ENCODE measurements around the gene CNTFR. TPM values are rescaled to one million over a fixed set of nuclear protein-coding genes. Genes with fewer than 3 reads are reported as not detected.

CNTFR gene
- total and polyA plus RNA-seq, 4 donors, result 0.75 to 3.3 (median 2.0) TPM

DNA sequence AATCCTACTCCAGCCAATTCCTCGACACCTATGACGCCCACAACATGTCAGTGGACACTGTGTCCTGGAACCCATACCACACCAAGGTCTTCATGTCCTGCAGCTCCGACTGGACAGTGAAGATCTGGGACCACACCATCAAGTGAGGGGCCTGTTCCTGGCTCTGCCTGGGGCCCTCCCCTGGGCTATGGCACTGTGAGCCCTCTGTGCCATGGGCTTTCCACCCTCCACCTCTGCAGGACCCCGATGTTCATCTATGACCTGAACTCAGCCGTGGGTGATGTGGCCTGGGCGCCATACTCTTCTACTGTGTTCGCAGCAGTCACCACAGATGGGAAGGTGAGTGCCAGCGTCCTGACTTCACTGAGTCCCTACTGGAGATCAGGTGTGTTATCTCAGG lies 75.1 kb downstream of the CNTFR start:
- Histone ChIP-seq H3K4me3 (ENCODE audit: low read depth in 1 of 3, low read length in 3 of 3) (no peak overlapping the region), H3K27me3 (ENCODE audit: control insufficient read depth in 4 of 4, insufficient read depth in 4 of 4, low read length in 3 of 4) (no peaks in the 10 kb centered on the region), H3K4me1 (ENCODE audit: control insufficient read depth in 4 of 4, insufficient read depth in 4 of 4, low read length in 3 of 4) (peaks cover 2 to 24% (median 17%) of the 10 kb centered on the region in 4 donors), H3K9ac (ENCODE audit: low read depth in 1 of 2, low read length in 2 of 2) (no peak overlapping the region), H3K9me3 (ENCODE audit: control insufficient read depth in 4 of 4, low read length in 3 of 4) (no peaks in the 10 kb centered on the region), H3K27ac (ENCODE audit: low read depth in 1 of 2, low read length in 2 of 2) (no peak overlapping the region), H3K36me3 (ENCODE audit: control insufficient read depth in 4 of 4, insufficient read depth in 3 of 4, low read depth in 1 of 4, low read length in 3 of 4) (no peaks in the 10 kb centered on the region)
- TF ChIP-seq, protein P1, sequence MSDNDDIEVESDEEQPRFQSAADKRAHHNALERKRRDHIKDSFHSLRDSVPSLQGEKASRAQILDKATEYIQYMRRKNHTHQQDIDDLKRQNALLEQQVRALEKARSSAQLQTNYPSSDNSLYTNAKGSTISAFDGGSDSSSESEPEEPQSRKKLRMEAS (IDR thresholded peaks at IDR 0.05), result no peak
- TF ChIP-seq GABPA (IDR thresholded peaks at IDR 0.05 in 1 of 2, conservative IDR thresholded peaks at IDR 0.05 in 1 of 2) (no peak), JUND (IDR thresholded peaks at IDR 0.05) (no peak), HNF4G (IDR thresholded peaks at IDR 0.05) (no peak), NR2F2 (IDR thresholded peaks at IDR 0.05) (no peak), RAD21 (IDR thresholded peaks at IDR 0.05) (no peak), TAF1 (conservative IDR thresholded peaks at IDR 0.05) (no peak), YY1 (IDR thresholded peaks at IDR 0.05) (no peak), EGR1 (IDR thresholded peaks at IDR 0.05; ENCODE audit: low read depth in 2 of 2) (no peak), RXRA (IDR thresholded peaks at IDR 0.05) (no peak), FOXA2 (IDR thresholded peaks at IDR 0.05) (no peak), FOXA1 (IDR thresholded peaks at IDR 0.05) (no peak), SP1 (IDR thresholded peaks at IDR 0.05) (no peak), HNF4A (conservative IDR thresholded peaks at IDR 0.05) (no peak)
- TF ChIP-seq, protein P2, sequence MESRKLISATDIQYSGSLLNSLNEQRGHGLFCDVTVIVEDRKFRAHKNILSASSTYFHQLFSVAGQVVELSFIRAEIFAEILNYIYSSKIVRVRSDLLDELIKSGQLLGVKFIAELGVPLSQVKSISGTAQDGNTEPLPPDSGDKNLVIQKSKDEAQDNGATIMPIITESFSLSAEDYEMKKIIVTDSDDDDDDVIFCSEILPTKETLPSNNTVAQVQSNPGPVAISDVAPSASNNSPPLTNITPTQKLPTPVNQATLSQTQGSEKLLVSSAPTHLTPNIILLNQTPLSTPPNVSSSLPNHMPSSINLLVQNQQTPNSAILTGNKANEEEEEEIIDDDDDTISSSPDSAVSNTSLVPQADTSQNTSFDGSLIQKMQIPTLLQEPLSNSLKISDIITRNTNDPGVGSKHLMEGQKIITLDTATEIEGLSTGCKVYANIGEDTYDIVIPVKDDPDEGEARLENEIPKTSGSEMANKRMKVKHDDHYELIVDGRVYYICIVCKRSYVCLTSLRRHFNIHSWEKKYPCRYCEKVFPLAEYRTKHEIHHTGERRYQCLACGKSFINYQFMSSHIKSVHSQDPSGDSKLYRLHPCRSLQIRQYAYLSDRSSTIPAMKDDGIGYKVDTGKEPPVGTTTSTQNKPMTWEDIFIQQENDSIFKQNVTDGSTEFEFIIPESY (IDR thresholded peaks at IDR 0.05), result no peak
- TF ChIP-seq, protein P3, sequence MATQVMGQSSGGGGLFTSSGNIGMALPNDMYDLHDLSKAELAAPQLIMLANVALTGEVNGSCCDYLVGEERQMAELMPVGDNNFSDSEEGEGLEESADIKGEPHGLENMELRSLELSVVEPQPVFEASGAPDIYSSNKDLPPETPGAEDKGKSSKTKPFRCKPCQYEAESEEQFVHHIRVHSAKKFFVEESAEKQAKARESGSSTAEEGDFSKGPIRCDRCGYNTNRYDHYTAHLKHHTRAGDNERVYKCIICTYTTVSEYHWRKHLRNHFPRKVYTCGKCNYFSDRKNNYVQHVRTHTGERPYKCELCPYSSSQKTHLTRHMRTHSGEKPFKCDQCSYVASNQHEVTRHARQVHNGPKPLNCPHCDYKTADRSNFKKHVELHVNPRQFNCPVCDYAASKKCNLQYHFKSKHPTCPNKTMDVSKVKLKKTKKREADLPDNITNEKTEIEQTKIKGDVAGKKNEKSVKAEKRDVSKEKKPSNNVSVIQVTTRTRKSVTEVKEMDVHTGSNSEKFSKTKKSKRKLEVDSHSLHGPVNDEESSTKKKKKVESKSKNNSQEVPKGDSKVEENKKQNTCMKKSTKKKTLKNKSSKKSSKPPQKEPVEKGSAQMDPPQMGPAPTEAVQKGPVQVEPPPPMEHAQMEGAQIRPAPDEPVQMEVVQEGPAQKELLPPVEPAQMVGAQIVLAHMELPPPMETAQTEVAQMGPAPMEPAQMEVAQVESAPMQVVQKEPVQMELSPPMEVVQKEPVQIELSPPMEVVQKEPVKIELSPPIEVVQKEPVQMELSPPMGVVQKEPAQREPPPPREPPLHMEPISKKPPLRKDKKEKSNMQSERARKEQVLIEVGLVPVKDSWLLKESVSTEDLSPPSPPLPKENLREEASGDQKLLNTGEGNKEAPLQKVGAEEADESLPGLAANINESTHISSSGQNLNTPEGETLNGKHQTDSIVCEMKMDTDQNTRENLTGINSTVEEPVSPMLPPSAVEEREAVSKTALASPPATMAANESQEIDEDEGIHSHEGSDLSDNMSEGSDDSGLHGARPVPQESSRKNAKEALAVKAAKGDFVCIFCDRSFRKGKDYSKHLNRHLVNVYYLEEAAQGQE (IDR thresholded peaks at IDR 0.05), result no peak
- TF ChIP-seq, protein P4, sequence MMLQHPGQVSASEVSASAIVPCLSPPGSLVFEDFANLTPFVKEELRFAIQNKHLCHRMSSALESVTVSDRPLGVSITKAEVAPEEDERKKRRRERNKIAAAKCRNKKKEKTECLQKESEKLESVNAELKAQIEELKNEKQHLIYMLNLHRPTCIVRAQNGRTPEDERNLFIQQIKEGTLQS (IDR thresholded peaks at IDR 0.05), result no peak
- TF ChIP-seq, protein P5, sequence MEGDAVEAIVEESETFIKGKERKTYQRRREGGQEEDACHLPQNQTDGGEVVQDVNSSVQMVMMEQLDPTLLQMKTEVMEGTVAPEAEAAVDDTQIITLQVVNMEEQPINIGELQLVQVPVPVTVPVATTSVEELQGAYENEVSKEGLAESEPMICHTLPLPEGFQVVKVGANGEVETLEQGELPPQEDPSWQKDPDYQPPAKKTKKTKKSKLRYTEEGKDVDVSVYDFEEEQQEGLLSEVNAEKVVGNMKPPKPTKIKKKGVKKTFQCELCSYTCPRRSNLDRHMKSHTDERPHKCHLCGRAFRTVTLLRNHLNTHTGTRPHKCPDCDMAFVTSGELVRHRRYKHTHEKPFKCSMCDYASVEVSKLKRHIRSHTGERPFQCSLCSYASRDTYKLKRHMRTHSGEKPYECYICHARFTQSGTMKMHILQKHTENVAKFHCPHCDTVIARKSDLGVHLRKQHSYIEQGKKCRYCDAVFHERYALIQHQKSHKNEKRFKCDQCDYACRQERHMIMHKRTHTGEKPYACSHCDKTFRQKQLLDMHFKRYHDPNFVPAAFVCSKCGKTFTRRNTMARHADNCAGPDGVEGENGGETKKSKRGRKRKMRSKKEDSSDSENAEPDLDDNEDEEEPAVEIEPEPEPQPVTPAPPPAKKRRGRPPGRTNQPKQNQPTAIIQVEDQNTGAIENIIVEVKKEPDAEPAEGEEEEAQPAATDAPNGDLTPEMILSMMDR (IDR thresholded peaks at IDR 0.05; ENCODE audit: low read depth, low read length, missing input control), result no peak
- WGBS, result 94% methylated on average over 8 of the region's 8 CpGs
- no peak for DNase-seq (ENCODE audit: low spot score)

All from liver (tissue), 9 donors.